GM12864 (cell line): ENCODE measurements around the gene PPM1L.

Experiments used
- DNase-seq: peaks from one replicate; pipeline ENCODE4 v3.0.0-alpha.2; 2011; ENCODE audit warnings: low read depth
- H3K4me3 ChIP-seq: 2 replicates; pipeline ENCODE4 v1.5.1; 2011; ENCODE audit warnings: mild to moderate bottlenecking, low read depth, low read length, control low read depth
- CTCF ChIP-seq: IDR thresholded peaks from 2 replicates; pipeline ENCODE4 v1.5.1; 2011; ENCODE audit warnings: low read depth, mild to moderate bottlenecking, moderate library complexity, low read length, control low read depth, inconsistent platforms; ENCODE audit errors: missing control alignments

The PPM1L gene

DNA sequence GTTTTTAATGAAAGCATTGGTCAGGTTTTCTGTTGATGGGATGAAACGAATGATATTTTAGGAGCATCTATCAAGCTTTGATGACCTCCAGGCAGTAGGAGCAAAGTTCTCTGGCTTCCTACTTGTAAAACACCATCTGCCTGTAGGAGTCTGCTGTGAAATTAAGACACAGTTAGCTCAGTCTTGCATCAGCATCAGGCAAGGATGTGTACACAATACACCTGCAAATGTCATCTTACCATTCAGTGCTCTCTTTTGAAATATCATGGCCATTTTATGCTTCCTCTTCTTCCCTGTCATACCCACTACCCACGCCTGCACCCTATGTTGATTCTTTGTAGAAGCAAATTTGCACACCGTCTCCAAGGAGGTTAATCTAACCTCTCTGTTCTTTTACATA is 310.9 kb downstream of the PPM1L start:
- DNase-seq = no peak
- no peak for TF ChIP-seq CTCF
- no peak overlapping the region for H3K4me3 ChIP-seq

- no peak overlapping the region for H3K4me3 ChIP-seq
- DNase-seq = no peak
- TF ChIP-seq CTCF = no peak
Measured at GRCh38 chr3:161067335-161067734, 311.3 kb downstream of the PPM1L start.

GRCh38 chr3:161069511-161070251 is 313.6 kb downstream of the PPM1L start:
- no peak for TF ChIP-seq CTCF
- peak; percentile 80 for DNase-seq
- no peak overlapping the region for H3K4me3 ChIP-seq

- no peak overlapping the region for H3K4me3 ChIP-seq
- no peak for TF ChIP-seq CTCF
- no peak for DNase-seq
Measured at GRCh38 chr3:161070252-161070930, 314.4 kb downstream of the PPM1L start.

DNA sequence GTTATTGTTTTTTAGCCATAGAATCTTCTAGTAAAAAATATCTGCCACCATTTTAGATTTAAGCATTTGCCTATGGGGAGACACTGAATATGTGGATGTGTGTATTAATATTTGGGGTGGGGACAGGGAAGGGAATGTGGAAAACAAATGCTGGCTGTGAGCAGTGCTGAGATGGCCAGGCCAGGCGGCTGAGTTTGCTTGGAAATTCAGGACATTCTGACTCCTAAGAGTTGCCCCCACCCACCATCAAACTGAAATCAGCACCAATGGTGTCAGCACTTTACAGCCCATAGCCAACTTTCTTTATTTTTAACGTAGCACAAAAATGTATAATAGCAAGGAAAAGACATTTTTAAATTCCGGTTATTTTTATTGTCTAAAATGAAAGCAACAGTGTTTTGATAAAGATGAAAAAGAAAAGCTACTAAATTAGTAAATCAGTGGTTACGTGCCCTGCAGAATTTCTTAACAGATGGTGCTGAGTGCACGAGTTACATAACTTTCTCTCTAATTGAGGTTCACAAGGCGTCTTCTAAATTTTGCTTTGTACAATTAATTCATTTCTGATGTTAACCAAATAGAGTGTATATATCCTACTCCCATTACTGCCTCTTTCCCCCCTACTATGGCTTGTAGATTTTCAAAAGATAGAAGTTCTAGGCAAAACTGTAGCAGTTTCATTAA is 315.1 kb downstream of the PPM1L start:
- TF ChIP-seq CTCF = no peak
- no peak overlapping the region for H3K4me3 ChIP-seq
- no peak for DNase-seq

DNA sequence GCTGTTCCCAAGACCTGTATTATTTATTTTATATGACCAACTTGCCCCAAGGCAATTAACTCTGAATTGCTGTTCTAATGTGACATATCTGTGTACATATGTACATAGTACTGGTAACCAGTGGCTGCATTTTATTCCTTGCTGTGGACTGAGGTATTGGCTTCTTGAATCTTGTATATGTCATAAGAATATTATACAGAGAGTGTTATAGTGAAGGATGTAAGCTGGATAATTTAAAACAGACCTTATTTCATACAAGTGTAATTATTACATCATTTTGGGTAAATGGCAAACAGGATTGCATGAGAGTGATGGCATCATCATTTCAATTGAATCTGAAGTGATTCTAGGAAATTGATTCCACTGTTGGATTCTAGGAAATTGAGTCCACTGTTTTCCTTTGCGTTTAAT is 316.2 kb downstream of the PPM1L start:
- DNase-seq = no peak
- H3K4me3 ChIP-seq = no peak overlapping the region
- TF ChIP-seq CTCF = no peak

DNA sequence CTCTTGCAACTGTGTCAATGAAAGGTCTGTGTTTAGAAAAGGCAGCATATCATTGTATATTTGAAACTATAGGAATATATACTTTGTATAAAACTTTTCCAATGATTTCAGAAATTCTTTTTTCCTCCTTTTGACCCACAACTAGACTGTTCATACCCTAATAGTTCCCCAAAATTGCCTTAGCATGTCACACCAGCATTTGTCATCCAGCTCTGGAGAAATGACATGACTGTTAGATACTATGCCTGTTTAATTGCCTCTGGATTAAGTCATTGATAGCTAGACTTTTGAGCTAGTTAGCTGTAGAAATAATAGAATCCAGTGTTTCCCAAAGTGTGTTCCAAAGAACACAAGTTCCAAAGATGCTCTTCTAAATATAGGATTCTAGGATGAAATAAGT is 316.7 kb downstream of the PPM1L start:
- H3K4me3 ChIP-seq = no peak overlapping the region
- TF ChIP-seq CTCF = no peak
- no peak for DNase-seq
